Stimulated activated CD4-positive, alpha-beta T cell treated with anti-CD3 and anti-CD28 coated beads, Interleukin-12 subunit alpha, Interleukin-12 subunit beta, amount 100 ng/mL, for 48 hours (primary cell): ENCODE data around the gene OPN1SW.

ENCODE experiments used
- DNase-seq, 3 donors: peaks; one replicate each; pipeline ENCODE4 v3.0.0-alpha.2; 2020; ENCODE audit warnings: low read depth in 2 of 3, low spot score in 1 of 3

OPN1SW gene

DNA sequence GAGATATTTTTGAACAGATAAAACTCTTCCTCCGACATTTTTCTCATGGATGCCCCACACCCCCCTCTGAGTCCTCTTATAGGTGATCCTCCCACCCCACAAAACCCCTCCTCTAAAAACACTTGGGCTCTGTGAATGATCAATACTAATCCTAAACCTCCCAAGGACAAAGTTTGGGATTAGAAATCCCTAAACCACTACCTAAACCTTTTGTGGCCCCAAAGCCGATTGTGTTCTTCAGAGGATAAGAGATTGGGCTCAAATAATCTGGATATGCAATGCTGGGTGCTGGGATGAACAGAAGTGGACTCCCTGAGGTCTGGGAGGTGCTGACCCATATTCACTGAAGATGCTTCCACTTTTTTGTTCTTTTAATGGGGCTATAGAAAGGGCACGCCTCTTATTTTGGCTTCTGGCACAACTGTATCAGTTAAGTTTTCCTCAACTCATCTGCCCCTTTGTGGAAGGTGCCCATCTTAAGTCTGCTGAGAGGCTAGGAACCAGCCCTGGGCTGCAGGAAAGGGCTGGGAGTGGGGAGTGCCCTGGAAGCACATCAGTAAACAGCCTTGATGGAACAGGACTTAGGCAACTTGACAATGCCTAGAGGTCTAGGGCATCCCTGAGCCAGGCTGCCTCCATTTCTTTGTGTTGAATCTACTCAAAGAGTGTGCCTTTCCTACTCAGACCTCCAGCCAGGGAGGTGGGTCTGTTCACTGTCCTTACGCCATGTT lies at the start of gene OPN1SW:
Gene OPN1SW (minus strand): TSS at position 51 of the 731 bp plus-strand sequence. CDS start 13 bp downstream, at position 38.
- no peak for DNase-seq

DNA sequence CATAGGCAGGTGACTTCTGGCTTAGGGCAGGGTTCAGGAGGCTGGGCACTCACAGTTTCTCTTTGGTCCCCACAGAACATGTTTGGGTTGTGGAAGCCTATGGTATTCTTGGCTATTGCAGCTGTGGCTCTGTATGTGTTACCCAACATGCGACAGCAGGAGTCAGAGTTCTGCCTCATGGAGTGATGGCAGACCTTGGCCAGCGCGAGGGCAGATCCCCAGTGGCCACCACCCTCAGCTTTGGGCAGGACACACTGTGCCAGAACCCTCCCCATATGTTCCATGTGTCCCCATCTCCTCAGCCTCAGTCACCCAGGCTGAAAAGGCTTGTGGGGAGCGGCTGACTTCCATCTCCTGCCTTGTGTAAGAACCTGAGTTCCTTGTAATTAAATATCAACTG lies 46.1 kb upstream of the OPN1SW start:
- DNase-seq = no peak

- DNase-seq = no peak
Observed at GRCh38 chr7:128818694-128819093, 43.1 kb upstream of the OPN1SW start.

DNA sequence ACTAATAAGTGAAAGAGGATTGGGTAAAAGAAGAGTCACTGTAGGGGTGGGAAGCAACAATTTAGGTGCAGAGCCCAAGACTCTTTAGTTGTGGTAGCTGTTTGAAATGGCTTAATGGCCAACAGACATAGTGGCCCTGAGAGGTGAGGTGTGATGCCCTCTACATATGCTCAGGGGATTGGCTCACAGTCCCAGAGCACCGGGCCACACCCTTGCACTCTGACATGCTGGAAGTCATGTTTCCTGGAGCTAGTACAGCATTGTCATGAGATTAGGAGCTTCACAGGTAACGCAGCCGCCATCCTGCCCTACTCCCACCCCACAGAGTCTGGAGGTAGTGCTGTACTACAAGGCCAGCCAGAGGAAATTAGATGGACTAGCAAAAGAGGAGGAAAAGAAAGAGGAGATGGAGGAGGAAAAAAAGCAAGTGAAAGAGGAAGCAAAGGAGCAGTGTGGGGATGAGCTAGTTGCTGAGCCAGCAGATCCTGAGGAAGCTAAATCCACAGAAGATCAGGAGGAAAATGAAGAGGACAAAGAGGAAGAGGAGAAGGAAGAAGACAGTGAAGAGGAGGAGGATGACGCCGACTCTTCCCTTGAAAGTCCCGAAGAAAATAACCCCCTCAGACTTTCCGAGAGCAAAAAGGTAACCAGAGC lies 39.8 kb upstream of the OPN1SW start:
- no peak for DNase-seq

DNA sequence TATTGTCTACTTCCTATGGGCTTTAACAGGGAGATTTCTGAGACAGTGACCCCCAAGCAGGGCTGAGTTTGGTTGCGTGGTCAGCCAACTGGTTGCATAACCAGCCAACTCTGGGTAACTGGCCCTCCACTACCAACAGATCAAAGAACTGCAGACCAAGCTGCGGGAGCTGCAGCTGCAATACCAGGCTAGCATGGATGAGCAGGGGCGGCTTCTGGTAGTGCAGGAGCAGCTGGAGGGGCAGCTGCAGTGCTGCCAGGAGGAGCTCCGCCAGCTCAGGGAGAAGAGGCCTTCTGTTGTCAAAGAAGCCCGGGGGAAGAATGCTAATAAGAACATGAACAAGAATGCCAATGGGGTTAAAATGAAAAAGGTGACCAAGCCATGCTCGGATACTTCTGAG lies 38.9 kb upstream of the OPN1SW start:
- DNase-seq = no peak

GRCh38 chr7:128812514-128813168 lies 37.0 kb upstream of the OPN1SW start:
- no peak for DNase-seq

DNA sequence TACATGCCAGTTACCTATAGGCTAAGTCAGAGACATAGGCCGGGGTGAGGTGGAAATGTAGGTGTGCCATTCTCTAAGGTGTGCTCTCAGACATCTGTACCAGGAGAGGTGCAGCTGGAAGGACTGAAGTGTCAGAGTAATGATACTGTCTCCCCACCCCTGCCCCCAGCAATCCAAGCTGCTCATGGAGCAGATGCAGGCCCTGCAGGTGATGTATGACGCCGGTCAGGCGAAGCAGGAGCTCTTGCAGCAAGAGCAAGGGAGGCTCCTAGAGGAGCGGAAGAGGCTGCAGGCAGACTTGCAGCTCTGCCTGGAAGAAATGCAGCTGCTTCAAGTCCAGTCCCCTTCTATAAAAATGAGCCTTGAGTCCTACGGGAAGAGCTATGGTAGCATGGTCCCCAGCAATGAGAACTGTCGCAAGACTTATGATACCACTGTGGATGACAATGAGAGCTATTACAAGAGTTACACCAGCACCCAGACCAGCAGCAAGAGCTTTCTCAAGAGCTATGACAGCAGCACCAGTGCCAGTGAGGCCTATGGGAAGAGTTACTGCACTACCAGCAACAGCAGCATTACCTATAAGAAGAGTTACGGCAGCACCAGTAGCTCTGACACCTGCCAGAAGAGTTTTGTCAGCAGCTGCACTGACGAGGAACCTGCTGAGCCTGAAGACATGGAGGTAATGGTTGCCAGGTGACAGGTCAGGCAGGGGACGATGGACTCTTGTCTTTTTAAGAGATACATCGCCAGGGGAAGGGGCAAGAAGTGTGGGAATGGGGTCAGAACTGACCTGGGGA lies 36.2 kb upstream of the OPN1SW start:
- no peak for DNase-seq

GRCh38 chr7:128810997-128811396 lies 35.4 kb upstream of the OPN1SW start:
- DNase-seq = no peak

DNA sequence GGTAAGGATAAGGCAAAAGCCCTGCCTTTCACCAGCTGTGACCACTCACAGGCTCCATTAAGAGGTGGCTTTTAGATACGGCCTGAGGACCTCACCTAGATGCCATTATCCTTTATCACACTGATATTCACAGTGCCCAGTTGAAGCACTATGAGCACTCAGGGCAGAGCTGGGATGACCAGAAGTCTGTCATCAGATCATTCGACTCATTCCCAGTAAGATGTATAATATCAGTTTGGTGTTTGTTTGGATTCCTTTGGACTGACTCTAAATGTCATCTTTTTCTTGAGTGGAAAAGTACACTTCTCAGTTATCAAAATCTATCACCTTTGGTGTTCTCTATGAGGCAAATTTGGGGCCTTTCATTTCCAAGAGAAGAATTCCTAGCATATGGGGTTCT lies 34.9 kb upstream of the OPN1SW start:
- no peak for DNase-seq

- DNase-seq = no peak
Observed at GRCh38 chr7:128809363-128809762, 33.8 kb upstream of the OPN1SW start.

GRCh38 chr7:128807191-128807590 lies 31.6 kb upstream of the OPN1SW start:
- DNase-seq = no peak

- DNase-seq = no peak
Observed at GRCh38 chr7:128805225-128805624, 29.6 kb upstream of the OPN1SW start.

DNA sequence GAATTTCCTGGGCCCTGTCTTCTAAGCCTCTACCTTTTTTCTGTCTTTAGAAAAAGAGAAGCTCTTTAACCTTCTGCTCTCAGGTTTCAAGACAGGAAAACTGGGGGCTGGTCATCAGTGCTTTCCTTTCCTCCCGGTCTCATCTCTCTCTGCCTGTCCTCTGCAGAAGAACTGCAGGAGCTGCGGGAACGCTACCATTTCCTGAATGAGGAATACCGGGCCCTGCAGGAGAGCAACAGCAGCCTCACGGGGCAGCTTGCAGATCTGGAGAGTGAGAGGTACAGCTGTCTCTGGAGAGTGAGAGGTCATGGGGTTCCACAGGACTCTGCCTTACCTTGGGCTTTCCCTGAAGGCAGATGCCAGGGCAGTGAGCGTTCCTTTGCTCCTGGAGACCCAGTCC lies 28.9 kb upstream of the OPN1SW start:
- no peak for DNase-seq

DNA sequence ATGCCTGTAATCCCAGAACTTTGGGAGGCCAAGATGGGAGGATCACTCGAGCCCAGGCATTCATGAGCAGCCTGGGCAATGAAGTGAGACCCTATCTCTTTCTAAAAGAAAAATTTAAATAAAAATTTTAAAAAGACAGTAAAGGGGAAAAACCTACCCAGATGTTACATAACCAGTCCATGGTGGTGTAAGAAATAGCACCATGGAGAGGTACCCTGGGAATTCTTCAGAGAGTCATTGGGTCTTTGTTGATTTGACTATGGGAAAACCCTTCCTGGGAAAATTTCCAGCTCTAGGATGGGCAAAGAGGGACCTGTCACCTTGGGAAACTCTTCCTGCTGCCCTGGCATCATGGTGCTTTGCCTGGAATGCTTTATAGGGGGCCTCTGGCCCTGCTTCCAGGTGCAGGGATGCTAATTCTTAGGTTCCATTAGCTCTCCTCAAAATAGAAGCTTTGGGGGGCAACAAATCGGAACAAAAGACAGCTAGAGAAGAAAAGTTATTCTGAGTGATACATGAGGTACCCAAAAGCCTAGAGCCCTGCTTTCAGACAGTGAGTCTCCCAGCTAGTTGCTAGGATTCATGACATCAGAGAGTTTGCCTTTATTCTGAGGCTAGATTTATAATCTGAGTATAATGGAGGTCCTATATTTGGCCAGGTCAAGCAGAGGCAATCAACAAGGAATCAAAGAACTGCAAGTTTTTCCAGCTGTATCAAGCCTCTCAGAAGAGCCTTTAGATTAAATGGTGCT lies 26.2 kb upstream of the OPN1SW start:
- no peak for DNase-seq

DNA sequence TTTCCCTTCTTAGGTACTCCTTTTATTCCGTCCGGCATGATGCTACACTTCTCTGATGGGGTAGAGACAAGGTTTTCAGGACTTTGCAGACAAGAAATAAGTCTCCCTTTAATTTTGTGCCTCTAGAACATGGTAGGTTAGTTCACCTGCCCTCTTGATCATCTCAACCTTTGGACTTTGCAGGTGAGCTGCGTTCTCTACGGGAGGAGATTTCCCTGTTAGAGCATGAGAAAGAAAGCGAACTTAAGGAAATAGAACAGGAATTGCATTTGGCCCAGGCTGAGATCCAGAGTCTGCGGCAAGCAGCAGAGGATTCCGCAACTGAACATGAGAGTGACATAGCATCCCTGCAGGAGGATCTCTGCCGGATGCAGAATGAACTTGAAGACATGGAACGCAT lies 25.4 kb upstream of the OPN1SW start:
- no peak for DNase-seq

- DNase-seq = no peak
Observed at GRCh38 chr7:128800567-128800966, 25.0 kb upstream of the OPN1SW start.

GRCh38 chr7:128799451-128799850 lies 23.9 kb upstream of the OPN1SW start:
- no peak for DNase-seq

DNA sequence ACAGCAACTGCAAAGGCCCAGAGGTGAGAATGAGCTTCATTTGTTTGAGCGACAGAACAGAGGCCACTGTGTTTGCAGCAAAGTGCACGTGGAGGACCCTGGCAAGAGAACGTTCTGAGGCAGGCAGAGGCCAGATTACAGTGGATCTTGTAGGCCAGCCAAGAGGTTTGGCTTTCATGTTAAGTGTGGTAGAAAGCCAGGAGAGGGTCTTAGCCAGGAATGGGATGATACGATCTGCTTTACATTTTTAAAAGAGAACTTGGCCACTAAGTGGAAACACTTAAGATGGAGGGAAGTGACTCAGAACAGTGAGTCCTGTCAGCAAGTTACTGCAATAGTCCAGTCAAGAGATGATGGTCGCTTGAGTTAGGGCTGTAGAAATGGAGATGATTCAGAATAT lies 20.7 kb upstream of the OPN1SW start:
- DNase-seq = no peak

- DNase-seq = no peak
Observed at GRCh38 chr7:128795129-128795528, 19.5 kb upstream of the OPN1SW start.

GRCh38 chr7:128794436-128794835 lies 18.8 kb upstream of the OPN1SW start:
- DNase-seq = no peak

GRCh38 chr7:128794020-128794419 lies 18.4 kb upstream of the OPN1SW start:
- no peak for DNase-seq
